ENCODE measurements around the gene ARHGAP23. TPM values are rescaled to one million over a fixed set of nuclear protein-coding genes. Genes with fewer than 3 reads are reported as not detected.

Gene ARHGAP23
- total and polyA plus RNA-seq, 2 experiments from 2014 or later = 21.4 to 150 TPM

DNA sequence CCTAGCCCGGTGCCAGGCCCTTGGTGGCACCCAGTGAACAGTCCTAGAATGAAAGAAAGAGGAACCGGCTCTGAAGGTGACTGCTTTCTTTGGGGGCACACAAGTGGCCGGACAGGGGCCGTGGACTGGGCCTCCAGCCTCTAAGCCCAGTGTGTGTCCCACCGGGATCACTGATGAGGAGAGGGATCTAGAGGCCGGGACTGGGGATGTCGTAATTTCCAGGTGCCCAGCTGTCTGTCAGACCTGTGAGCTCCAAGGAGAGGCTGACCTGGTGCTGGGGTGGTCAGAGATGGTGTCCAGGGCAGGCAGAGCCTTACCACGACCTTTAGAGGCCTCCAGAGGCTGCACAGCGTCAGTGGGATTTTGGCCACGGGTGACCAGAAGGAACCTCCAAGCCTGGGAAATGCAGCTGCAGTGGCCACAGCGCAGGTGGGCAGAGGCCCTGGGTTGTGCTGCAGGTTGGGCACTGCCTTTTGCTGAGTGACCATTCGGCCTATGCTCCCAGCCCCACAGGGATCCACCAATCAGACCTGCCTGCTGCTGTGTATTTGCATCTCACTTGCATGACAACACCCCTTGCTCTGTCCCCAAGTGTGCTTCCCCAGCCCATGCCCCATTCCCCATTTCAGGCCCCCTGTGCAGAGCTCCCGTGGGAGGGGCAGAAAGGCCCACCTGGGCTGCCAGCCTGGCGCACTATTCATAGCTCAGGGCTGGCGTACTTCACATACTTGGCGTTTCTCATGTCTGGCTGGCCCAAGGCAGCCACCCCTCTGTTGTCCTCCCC lies 12.5 kb downstream of the ARHGAP23 start (continued):
- TF ChIP-seq ZNF462 (CRISPR knock-in tag; IDR thresholded peaks at IDR 0.05) (no peak), CREB1 (CRISPR knock-in tag; IDR thresholded peaks at IDR 0.05; ENCODE audit: low read depth) (no peak), EZH2 (IDR thresholded peaks at IDR 0.05; ENCODE audit: low read depth, unreplicated experiment) (no peak), ETS1 (IDR thresholded peaks at IDR 0.05) (no peak), NANOG (IDR thresholded peaks at IDR 0.05; ENCODE audit: borderline replicate concordance) (no peak)

DNA sequence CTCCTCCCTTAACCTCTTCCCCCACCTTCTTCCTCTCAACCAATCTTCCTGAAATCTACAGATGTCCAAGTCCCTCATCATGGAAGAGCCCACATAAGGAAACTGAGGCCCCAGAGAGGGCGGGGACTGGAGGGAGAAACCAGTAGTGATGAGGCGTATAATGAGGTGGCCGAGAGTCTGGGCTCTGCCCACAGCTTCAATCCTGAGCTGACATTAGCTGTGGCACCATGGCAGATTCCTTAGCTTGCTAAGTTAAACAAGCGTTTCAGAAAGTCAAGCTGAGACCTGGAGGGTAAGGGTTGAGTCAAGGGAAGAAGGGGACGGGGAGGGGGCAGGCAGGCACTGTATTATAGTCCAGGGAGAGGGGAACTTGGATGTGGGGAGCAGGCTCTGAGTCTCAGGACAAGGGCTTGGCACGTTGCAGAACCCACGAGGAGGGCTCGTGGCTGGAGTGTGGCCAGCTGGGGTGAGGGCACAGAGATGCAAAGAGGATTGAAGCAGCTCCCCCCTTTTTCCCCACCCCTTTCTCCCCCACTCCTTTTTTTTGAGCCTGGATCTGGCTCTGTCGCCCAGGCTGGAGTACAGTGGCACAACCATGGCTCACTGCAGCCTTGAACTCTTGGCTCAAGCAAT lies 13.3 kb downstream of the ARHGAP23 start:
- peak overlapping the region; percentile 6; the same call in 2 of the 3 replicates for H3K4me3 Mint-ChIP-seq
- H3K79me2 ChIP-seq (replicated peaks; ENCODE audit: insufficient read depth) = peaks cover 80% of the 10 kb centered on the region
- H3K27ac ChIP-seq (ENCODE audit: low read depth) = peak overlapping the region; percentile 91
- no peak for TF ChIP-seq ZNF462 (CRISPR knock-in tag; IDR thresholded peaks at IDR 0.05)
- TF ChIP-seq CREB1 (CRISPR knock-in tag; IDR thresholded peaks at IDR 0.05; ENCODE audit: low read depth) = no peak

More for the DNA sequence above, 13.3 kb downstream of the ARHGAP23 start:
- Mint-ChIP-seq H3K36me3 (ENCODE audit: low read depth) (peaks cover 32% of the 10 kb centered on the region), H3K27me3 (ENCODE audit: insufficient read depth, low read depth, poor library complexity) (peaks cover 23% of the 10 kb centered on the region), H3K27ac (peak overlapping the region; percentile 92), H3K4me1 (peaks cover 62% of the 10 kb centered on the region), H3K9me3 (no peaks in the 10 kb centered on the region; the same call in 2 of the 3 replicates)
- DNase-seq (ENCODE audit: low spot score) (no peak), ATAC-seq (no peak; the same call in 2 of the 3 replicates)
- H3K9me2 ChIP-seq (ENCODE audit: insufficient read depth) = no peaks in the 10 kb centered on the region
- peaks cover 4% of the 10 kb centered on the region; the same call in 1 of the 2 replicates for H4K20me1 ChIP-seq (replicated peaks; ENCODE audit: insufficient read depth)
- H3F3A ChIP-seq (replicated peaks; ENCODE audit: low read depth) = peaks cover 19% of the 10 kb centered on the region
- H3K4me3 ChIP-seq = peak overlapping the region; percentile 22; the same call in 1 of the 2 replicates
- H3K36me3 ChIP-seq (ENCODE audit: insufficient read depth) = no peaks in the 10 kb centered on the region; the same call in 1 of the 2 replicates
- H3K4me2 ChIP-seq = peak overlapping the region; percentile 71
- H3K27me3 ChIP-seq (ENCODE audit: insufficient read depth) = no peaks in the 10 kb centered on the region
- peaks cover 57% of the 10 kb centered on the region for H3K4me1 ChIP-seq (ENCODE audit: insufficient read depth)
- no peak overlapping the region for H2AFZ ChIP-seq

Data from GM23338 (cell line).